ENCODE measurements around the gene SNX5. TPM values are rescaled to one million over a fixed set of nuclear protein-coding genes. Genes with fewer than 3 reads are reported as not detected.

The SNX5 gene
- total and polyA plus RNA-seq, 2 of the 8 experiments (the other 6 are each of a cell fraction or from before 2014, with no cell fraction given), result 155 to 194 TPM

DNA sequence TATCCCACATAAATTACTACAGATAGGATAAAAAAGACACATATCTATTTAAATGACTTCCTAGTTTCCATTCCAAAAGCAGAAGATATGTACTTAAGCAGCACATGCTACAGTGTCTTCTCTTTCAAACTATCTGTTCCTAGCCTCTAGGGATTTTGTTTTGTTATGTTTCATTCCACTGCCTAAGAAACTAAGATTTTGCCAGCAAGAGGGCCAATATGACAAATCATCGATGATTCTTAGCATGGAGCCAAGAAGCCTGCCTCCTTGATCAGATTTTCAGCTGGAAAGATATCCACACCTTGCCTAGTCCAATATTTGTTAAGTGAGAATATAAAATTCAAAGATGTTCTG, 7.0 kb downstream of the SNX5 start:
- H3K27ac ChIP-seq (ENCODE audit: low read depth, low read length), result no peak overlapping the region
- TF ChIP-seq POLR2A (IDR thresholded peaks at IDR 0.05; ENCODE audit: control extremely low read depth in 1 of 2, low read depth in 2 of 2, low read length in 2 of 2) (peak in 1 of 2 experiments; percentile 28; a peak in 2 of 3 replicates), ATF2 (IDR thresholded peaks at IDR 0.05; ENCODE audit: low read length) (no peak)

More for the DNA sequence above, 7.0 kb downstream of the SNX5 start:
- no peak overlapping the region for H3K18ac ChIP-seq (ENCODE audit: extremely low read depth, low read length)
- no peak overlapping the region for H3K56ac ChIP-seq (replicated peaks; ENCODE audit: insufficient read length, low read depth, low read length)
- ChIA-PET CTCF (ENCODE audit: partially characterized antibody) (no interaction called here), POLR2A (ENCODE audit: partially characterized antibody) (interaction anchor here (2.2 to 20.7 kb wide), 3 partner anchors 12 to 29 kb away, joined by 10 to 424 read pairs (median 65); no protein-coding TSS in a partner anchor)
- peaks cover 2 to 33% (median 17%) of the 10 kb centered on the region in 4 experiments; a peak in 6 of 7 replicates for H3K4me1 ChIP-seq (replicated peaks in 1 of 4; ENCODE audit: control insufficient read depth in 3 of 4, insufficient read depth in 4 of 4, low read length in 3 of 4)
- no peaks in the 10 kb centered on the region for H3K27me3 ChIP-seq (replicated peaks in 1 of 4; ENCODE audit: control insufficient read depth in 3 of 4, extremely low read depth in 1 of 4, insufficient read depth in 3 of 4, low read length in 3 of 4)
- H4K5ac ChIP-seq (ENCODE audit: insufficient read length, low read depth, low read length), result no peak overlapping the region
- no peak overlapping the region for H2AK5ac ChIP-seq (ENCODE audit: low read depth, low read length)
- no peak overlapping the region for H2BK15ac ChIP-seq (ENCODE audit: low read length)
- no peak overlapping the region for H2BK12ac ChIP-seq (ENCODE audit: low read depth, low read length)
- H3K79me1 ChIP-seq (ENCODE audit: low read depth, low read length), result no peaks in the 10 kb centered on the region
- H3K79me2 ChIP-seq (ENCODE audit: control insufficient read depth in 1 of 2, insufficient read depth in 2 of 2, low read length in 2 of 2), result peaks cover 100% of the 10 kb centered on the region in 2 experiments
- H2BK5ac ChIP-seq (ENCODE audit: low read depth, low read length), result no peak overlapping the region
- no peaks in the 10 kb centered on the region for H3K9me3 ChIP-seq (ENCODE audit: insufficient read depth in 2 of 2, low read depth in 1 of 2, low read length in 1 of 2)
- H4K91ac ChIP-seq (replicated peaks; ENCODE audit: insufficient read length, low read length), result no peak overlapping the region
- H3K9ac ChIP-seq (replicated peaks in 1 of 4; ENCODE audit: extremely low read depth in 1 of 4, low read depth in 3 of 4, low read length in 3 of 4), result no peak overlapping the region
- H2BK120ac ChIP-seq (replicated peaks; ENCODE audit: low read depth, low read length), result no peak overlapping the region
- H3K36me3 ChIP-seq (ENCODE audit: control insufficient read depth in 2 of 4, insufficient read depth in 4 of 4, low read length in 3 of 4), result peaks cover 3 to 21% (median 4%) of the 10 kb centered on the region in 4 experiments; a peak in 5 of 8 replicates
- H3K14ac ChIP-seq (ENCODE audit: insufficient read length), result no peak overlapping the region
- FAIRE-seq, result no peak
- 91% methylated on average over 1 of the region's 1 CpG; no CpG with 5 or more reads in 1 of the 2 experiments for WGBS, 2 experiments (ENCODE audit: extremely low coverage in 1 of 2, insufficient coverage in 1 of 2, insufficient read length in 1 of 2, insufficient replicate concordance in 2 of 2, low coverage in 1 of 2, low lambda C conversion rate in 2 of 2, missing lambda C conversion rate in 1 of 2)
- no peak overlapping the region for H2AFZ ChIP-seq (ENCODE audit: low read length)
- peaks cover 65 to 66% of the 10 kb centered on the region in 2 experiments for H4K20me1 ChIP-seq (replicated peaks in 1 of 2; ENCODE audit: control insufficient read depth in 1 of 2, insufficient read depth in 2 of 2, low read length in 2 of 2)
- no peak overlapping the region for H4K8ac ChIP-seq (ENCODE audit: extremely low read depth, insufficient read depth, low read length)
- H3K23ac ChIP-seq (ENCODE audit: insufficient read length), result no peak overlapping the region
- peaks cover 7% of the 10 kb centered on the region; the same call in 1 of the 2 replicates for H3K23me2 ChIP-seq (ENCODE audit: low read depth, low read length)
- H3K4ac ChIP-seq (replicated peaks; ENCODE audit: insufficient read length, low read depth, low read length), result no peak overlapping the region
- DNase-seq (ENCODE audit: low read depth in 1 of 2, low spot score in 2 of 2), result no peak
- peak overlapping the region; percentile 26 to 98; a peak in 2 of 4 replicates for H3K4me2 ChIP-seq (ENCODE audit: insufficient read depth in 1 of 2, low read depth in 2 of 2, low read length in 2 of 2)
- H3K4me3 ChIP-seq (ENCODE audit: extremely low read depth in 1 of 4, insufficient read depth in 2 of 4, low read depth in 3 of 4, low read length in 4 of 4), result peak overlapping the region in 1 of 4 experiments; percentile 34; a peak in 2 of 8 replicates
- no peak overlapping the region for H2BK20ac ChIP-seq (ENCODE audit: low read length)
